ENCODE data around the gene CAPN10.

CAPN10 gene

GRCh38 chr2:240640939-240641338, 54.4 kb downstream of the CAPN10 start:
- TF ChIP-seq POLR2A (IDR thresholded peaks at IDR 0.05; ENCODE audit: low read depth, low read length), result no peak
- TF ChIP-seq TAF1 (IDR thresholded peaks at IDR 0.05; ENCODE audit: borderline replicate concordance, low read depth, low read length), result no peak
- TF ChIP-seq POLR2AphosphoS5 (IDR thresholded peaks at IDR 0.05; ENCODE audit: low read depth, low read length), result no peak
- FAIRE-seq (no peak), DNase-seq (ENCODE audit: insufficient read length) (peak; percentile 13)

- TF ChIP-seq POLR2A (IDR thresholded peaks at IDR 0.05; ENCODE audit: low read depth, low read length) (no peak), TAF1 (IDR thresholded peaks at IDR 0.05; ENCODE audit: borderline replicate concordance, low read depth, low read length) (no peak), POLR2AphosphoS5 (IDR thresholded peaks at IDR 0.05; ENCODE audit: low read depth, low read length) (no peak)
- DNase-seq (ENCODE audit: insufficient read length) (peak; percentile 17), FAIRE-seq (no peak)
Observed at GRCh38 chr2:240642061-240642805, 55.7 kb downstream of the CAPN10 start.

- TF ChIP-seq TAF1 (IDR thresholded peaks at IDR 0.05; ENCODE audit: borderline replicate concordance, low read depth, low read length), result no peak
- no peak for TF ChIP-seq POLR2AphosphoS5 (IDR thresholded peaks at IDR 0.05; ENCODE audit: low read depth, low read length)
- no peak for TF ChIP-seq POLR2A (IDR thresholded peaks at IDR 0.05; ENCODE audit: low read depth, low read length)
- FAIRE-seq, result no peak
- DNase-seq (ENCODE audit: insufficient read length), result peak; percentile 16
Observed at GRCh38 chr2:240642806-240643092, 56.2 kb downstream of the CAPN10 start.

DNA sequence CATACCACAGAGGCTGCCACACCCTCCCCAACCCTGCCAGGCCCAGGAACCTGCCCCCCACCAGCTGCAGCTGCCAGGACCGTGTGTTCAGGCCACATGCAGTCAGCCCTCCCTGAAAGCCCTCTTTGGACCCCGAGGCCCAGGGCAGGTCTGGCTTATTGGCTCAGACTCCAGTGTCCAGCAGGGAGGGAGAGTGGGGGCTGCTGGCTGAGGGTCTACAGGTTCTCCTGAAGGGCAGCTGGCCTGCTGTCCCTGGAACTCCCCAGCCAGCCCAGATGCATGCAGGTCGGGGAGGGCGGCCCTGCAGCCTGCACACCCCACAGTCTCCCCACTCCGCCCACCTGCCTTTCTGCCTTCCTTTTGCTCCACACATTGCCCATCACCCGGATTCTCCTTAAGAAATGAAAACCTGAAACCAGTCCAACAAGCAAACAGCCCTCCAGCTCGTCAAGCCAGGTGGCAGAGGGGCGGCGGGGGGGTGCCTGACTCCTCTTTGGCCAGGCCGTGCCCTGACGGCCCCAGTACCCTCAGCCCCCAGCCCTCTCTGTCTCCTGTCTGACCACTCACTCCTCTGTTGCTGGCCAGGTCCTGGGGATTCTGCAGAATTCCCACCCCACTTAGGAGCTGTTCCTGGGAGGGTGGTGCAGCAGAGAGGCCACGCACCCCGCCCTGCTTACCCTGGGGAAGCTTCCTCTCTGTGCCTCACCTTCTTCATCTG, 56.7 kb downstream of the CAPN10 start:
- DNase-seq (ENCODE audit: insufficient read length) (peak; percentile 17), FAIRE-seq (no peak)
- TF ChIP-seq POLR2A (IDR thresholded peaks at IDR 0.05; ENCODE audit: low read depth, low read length) (no peak), POLR2AphosphoS5 (IDR thresholded peaks at IDR 0.05; ENCODE audit: low read depth, low read length) (no peak), TAF1 (IDR thresholded peaks at IDR 0.05; ENCODE audit: borderline replicate concordance, low read depth, low read length) (no peak)

- DNase-seq (ENCODE audit: insufficient read length), result no peak
- TF ChIP-seq TAF1 (IDR thresholded peaks at IDR 0.05; ENCODE audit: borderline replicate concordance, low read depth, low read length) (no peak), POLR2AphosphoS5 (IDR thresholded peaks at IDR 0.05; ENCODE audit: low read depth, low read length) (no peak), POLR2A (IDR thresholded peaks at IDR 0.05; ENCODE audit: low read depth, low read length) (no peak)
- FAIRE-seq, result no peak
Observed at GRCh38 chr2:240643811-240644150, 57.2 kb downstream of the CAPN10 start.

DNA sequence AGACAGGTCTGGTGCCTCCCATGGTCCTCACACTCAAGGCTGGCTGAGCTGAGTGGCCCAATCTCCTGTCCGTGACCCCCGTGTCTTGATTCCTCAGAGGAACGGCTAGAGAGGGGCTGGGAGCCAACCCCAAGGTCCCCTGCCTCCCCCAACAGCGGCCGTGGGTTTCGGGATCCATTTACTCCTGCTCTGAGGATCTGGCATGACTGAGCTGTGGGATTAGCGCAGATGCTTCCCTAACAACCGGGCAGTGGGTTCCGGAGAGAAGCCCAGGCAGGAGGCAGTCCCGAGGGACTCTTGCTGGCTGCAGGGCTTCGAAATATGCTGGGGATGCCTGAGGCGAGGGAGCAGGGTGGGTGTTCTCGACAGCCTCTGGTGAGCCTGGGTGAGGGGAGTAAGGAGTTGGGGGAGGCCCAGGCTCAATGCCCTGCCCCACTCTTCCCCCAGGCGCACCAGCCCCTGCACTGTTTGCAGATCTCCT, 57.7 kb downstream of the CAPN10 start:
- TF ChIP-seq POLR2AphosphoS5 (IDR thresholded peaks at IDR 0.05; ENCODE audit: low read depth, low read length), result no peak
- TF ChIP-seq POLR2A (IDR thresholded peaks at IDR 0.05; ENCODE audit: low read depth, low read length), result no peak
- no peak for TF ChIP-seq TAF1 (IDR thresholded peaks at IDR 0.05; ENCODE audit: borderline replicate concordance, low read depth, low read length)
- FAIRE-seq, result no peak
- DNase-seq (ENCODE audit: insufficient read length), result peak; percentile 13

DNA sequence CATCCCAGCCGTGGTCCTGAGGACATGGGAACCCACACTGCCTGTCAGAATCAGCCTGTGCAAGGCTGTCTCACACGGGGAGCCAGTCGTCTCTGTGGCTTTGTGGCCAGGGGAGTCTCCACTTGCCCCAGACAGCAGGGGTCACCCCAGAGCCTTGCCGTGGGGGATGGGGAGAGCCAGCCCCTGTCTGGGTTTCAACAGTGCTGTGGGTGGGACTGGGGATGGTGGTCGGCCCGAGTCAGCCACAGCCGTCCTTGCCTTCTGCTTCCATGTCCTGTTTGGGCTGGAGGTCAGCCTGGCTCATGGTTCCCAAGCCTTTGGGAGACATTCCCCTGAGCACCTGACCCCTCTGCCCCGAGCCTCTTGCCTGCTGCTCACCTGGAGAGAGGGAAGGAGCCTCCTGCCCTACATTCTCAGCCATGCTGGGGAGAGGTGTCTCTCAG, 58.3 kb downstream of the CAPN10 start:
- no peak for TF ChIP-seq TAF1 (IDR thresholded peaks at IDR 0.05; ENCODE audit: borderline replicate concordance, low read depth, low read length)
- no peak for TF ChIP-seq POLR2A (IDR thresholded peaks at IDR 0.05; ENCODE audit: low read depth, low read length)
- TF ChIP-seq POLR2AphosphoS5 (IDR thresholded peaks at IDR 0.05; ENCODE audit: low read depth, low read length), result no peak
- DNase-seq (ENCODE audit: insufficient read length) (peak; percentile 17), FAIRE-seq (no peak)

- TF ChIP-seq TAF1 (IDR thresholded peaks at IDR 0.05; ENCODE audit: borderline replicate concordance, low read depth, low read length) (no peak), POLR2A (IDR thresholded peaks at IDR 0.05; ENCODE audit: low read depth, low read length) (no peak), POLR2AphosphoS5 (IDR thresholded peaks at IDR 0.05; ENCODE audit: low read depth, low read length) (no peak)
- DNase-seq (ENCODE audit: insufficient read length), result peak; percentile 23
- no peak for FAIRE-seq
Observed at GRCh38 chr2:240645346-240645745, 58.8 kb downstream of the CAPN10 start.

DNA sequence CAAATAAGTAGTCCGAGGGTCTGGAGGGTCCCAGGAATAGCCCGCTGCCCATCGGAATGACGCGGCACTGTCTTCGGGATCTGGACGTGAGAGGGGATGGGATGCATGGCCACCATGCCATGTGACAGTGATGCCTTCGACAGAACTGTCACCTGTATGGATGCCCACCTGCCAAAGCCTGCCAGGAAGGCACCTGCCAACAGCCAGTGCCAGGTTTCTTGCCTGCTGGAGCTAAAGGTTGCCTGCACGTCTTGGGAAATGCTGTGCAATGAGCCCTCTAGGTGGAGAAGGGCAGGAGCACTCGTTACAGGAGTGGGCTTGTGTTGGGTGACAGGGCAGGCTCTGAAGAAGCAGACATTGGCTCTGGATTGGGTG, 59.3 kb downstream of the CAPN10 start:
- TF ChIP-seq POLR2A (IDR thresholded peaks at IDR 0.05; ENCODE audit: low read depth, low read length), result no peak
- no peak for TF ChIP-seq TAF1 (IDR thresholded peaks at IDR 0.05; ENCODE audit: borderline replicate concordance, low read depth, low read length)
- no peak for TF ChIP-seq POLR2AphosphoS5 (IDR thresholded peaks at IDR 0.05; ENCODE audit: low read depth, low read length)
- no peak for FAIRE-seq
- no peak for DNase-seq (ENCODE audit: insufficient read length)

DNA sequence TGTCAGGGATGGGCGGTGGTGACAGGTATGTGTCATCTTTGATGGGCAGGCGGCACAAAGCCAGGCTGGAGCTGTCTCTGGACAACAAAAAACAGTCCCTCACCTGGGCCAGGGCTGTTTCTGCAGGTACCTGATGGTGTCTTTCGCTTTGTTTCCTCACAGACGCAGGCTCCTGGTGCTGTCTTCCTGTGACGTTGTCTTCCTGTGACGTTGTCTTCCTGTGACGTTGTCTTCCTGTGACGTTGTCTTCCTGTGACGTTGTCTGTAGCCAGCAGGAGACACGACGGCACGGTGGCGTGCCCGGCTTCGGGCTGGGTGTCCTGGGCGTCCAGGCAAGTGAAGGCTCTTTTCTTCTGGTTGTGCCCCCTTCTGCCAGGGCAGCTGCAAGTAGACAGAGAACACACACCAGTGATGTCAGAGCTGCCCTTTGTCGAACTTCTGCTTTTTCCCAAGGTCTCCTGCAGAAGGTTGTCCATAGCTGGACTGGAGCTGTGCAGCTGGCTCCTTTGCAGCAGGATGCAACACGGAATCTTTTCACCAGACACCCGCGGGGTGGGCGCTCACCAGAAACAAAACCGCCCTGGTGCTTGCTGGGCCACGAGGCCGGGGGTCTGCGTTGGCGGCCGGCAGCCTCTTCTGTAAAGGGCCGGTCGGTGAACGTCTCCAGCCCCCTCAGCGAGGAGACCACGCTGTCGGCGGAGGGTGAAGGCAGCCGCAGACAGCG, 59.8 kb downstream of the CAPN10 start:
- no peak for TF ChIP-seq TAF1 (IDR thresholded peaks at IDR 0.05; ENCODE audit: borderline replicate concordance, low read depth, low read length)
- TF ChIP-seq POLR2A (IDR thresholded peaks at IDR 0.05; ENCODE audit: low read depth, low read length), result no peak
- no peak for TF ChIP-seq POLR2AphosphoS5 (IDR thresholded peaks at IDR 0.05; ENCODE audit: low read depth, low read length)
- no peak for FAIRE-seq
- peak; percentile 12 for DNase-seq (ENCODE audit: insufficient read length)

DNA sequence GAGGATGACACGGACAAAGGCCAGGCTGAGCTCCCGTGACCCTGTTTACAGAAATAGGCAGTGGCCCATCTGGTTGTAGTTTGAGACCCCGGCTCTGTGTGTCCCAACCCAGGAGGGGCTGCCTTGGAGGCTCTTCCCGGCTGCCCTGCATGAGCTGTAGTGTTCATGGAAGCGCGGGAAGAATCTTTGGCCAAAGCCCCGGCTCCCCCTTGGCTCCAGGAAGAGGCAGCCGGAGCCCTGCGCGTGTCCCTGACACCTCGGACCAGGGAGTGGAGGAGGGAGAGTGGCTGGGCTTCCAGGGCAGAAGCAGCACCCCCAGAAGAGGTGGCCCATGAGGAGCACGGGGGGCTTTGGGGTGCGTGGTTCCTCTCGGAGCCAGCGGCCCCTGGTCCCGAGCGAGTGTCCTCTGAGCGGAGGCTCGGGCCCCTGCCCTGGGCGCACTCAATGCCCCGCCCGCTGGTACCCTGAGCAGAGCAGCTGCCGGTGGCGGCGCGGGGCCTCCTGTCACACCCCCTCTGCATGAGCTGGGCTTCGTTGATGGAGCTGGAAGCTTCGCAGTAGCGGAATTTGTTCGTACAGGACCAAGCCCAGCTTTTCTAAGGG, 60.5 kb downstream of the CAPN10 start:
- TF ChIP-seq POLR2AphosphoS5 (IDR thresholded peaks at IDR 0.05; ENCODE audit: low read depth, low read length) (no peak), TAF1 (IDR thresholded peaks at IDR 0.05; ENCODE audit: borderline replicate concordance, low read depth, low read length) (no peak), POLR2A (IDR thresholded peaks at IDR 0.05; ENCODE audit: low read depth, low read length) (no peak)
- DNase-seq (ENCODE audit: insufficient read length), result peak; percentile 10
- no peak for FAIRE-seq

All from GM12892 (cell line).